Superior temporal gyrus (tissue), 1 donor: ENCODE measurements around the gene C1QA.
A peak's percentile ranks its signal among the peaks of the same experiment; 100 is the strongest.
"Not testable (repeated sequence)": the region's sequence is repeated elsewhere in the genome, so short reads cannot be mapped to it uniquely, and the experiment has no call there.

Source experiments
- DNase-seq: peaks from one replicate; pipeline ENCODE4 v3.0.0-alpha.2; 2016; ENCODE audit errors: extremely low spot score

The C1QA gene

DNA sequence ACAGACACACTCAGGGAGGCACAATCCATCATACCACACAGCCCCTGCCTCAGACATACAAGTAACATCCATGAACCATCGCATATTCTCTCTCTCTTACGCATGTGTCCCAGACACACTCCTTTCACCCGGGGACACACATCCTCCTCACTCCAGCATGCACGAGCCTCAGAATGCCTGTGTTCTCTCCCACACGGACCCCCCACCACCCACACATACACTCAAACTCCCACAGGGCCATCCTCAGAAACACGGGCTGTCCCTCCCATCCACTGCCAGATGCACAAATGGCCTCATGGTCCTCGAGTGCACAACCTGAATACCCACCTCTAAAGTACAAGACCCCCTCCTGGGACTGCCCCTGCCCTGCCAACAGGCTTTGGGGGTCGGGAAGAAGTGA, 4.8 kb downstream of the C1QA start:
- no peak for DNase-seq

DNA sequence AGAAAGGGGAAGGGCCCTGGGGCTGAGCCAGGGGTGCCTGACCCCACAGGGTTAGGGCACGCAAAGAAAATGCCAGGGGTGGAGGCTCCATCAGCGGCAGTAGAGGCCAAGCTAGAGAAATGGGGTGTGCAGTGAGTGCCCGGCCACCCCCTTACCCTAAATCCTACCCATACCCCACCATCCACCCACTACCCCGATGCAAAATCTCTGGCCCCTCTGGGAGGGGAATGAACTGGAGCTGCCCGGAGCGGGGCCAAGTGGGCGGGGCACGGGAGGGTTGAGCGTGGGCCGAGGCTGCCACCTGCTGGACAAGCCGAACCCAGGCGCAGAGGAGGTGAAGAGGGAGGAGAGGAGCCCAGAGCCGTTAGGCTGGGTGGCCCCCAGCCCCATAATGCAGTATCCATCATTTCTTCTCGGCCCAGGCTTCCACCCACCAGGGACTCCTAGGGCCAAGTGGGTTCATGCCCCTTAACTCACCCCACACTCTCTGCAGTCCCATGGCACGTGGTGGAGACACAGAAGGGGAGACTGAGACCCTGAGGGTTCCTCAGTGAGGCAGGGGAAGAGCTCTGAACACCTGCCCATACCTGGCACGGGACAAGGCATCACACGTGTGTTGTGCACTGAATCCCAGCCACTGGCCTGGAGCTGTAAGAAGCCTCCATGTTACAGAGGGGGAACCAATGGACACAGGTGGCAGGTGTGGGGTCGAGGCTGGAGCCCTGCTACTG, 5.6 kb downstream of the C1QA start:
- peak; percentile 79 for DNase-seq

DNA sequence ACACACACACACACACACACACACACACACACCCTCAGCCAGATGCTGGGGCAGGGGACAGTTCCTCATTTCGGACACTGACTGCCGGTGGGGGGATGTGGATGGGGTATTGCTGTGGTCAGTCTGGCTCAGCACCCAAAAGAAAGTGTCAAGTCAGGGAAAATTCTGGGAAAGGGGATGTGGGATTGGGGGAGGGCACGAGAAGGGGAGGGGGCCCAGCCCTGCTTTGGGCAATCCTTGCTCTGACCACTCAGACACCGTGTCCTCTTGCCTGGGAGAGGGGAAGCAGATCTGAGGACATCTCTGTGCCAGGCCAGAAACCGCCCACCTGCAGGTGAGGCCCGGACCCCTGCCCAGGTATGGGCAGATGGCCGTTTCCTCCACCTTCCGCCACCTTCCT, 7.0 kb downstream of the C1QA start, which contains the start of gene C1QC:
Gene C1QC (plus strand): TSS at position 253 of the 400 bp plus-strand sequence. CDS start 391 bp downstream, outside the sequence.
- no peak for DNase-seq

DNA sequence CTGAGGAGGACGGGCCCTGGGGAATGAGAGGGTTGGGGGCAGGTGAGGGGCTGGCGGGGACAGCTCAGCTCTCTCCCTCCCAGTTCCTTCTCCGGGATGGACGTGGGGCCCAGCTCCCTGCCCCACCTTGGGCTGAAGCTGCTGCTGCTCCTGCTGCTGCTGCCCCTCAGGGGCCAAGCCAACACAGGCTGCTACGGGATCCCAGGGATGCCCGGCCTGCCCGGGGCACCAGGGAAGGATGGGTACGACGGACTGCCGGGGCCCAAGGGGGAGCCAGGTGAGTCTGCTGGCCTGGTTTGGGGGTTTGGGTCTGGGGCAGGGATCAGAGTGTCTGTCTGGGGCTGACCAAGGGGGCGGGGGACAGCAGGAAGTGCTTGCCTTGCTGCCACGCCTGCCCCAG, 7.5 kb downstream of the C1QA start:
- no peak for DNase-seq

DNA sequence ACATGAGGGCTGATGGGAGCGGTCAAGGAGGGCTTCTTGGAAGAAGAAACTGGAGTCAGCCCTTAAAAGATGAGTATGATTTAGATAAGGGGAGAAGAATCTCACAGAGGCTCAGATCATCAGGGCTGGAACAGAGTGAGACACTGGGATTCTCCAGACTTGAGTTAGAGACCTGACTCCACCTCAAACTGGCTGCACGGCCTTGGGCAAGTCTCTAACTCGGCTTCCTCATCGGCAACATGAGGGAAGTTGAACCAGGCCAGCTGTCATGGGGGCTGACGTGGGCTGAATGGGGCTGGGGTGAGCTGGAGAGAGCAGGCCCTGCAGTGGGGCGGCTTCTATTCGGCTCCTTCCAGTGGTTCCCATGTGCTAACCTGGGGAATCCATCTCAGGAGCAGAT, 9.5 kb downstream of the C1QA start:
- no peak for DNase-seq

DNA sequence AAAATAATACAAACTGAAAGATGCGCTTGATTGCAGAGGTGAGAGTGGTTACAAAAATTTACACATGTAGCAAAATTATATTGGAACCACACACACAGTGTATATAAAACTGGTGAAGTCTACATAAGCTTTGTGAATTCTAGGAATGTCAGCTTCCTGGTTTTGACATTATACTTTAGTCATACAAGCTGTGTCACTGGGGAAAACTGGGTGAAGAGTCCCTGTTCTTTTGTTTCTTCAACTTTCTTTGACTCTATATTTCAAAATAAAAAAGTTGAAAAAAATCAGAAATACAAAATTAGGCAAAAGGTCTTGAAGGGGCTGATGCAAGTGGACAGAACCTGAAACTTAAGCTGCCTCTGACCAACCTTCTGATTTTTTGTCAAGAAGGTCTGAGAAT, 10.0 kb downstream of the C1QA start:
- DNase-seq = no peak

DNA sequence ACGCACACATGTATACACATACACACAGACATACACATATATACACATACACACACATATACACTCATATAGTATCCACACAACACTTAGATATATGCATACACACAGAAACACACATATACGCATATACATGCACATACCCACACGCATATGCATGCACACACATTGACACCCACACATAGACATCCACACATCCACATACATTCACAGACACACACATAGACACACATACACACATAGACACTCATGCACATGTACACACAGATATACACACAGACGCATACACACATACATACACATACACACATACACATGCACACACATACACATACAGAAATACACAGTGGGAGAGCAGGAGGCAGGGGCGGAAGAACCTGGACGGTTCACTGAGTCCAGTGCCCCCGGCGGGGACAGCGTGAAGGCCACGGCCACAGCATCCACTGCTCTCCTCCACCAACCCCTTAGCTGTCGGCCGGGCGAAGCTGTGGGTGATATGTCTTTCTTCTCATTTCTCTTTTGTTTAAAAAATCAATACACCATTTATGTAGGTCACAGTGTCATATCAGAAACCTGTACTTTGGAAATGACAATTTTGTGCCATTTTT, 13.8 kb downstream of the C1QA start:
- DNase-seq = no peak

DNA sequence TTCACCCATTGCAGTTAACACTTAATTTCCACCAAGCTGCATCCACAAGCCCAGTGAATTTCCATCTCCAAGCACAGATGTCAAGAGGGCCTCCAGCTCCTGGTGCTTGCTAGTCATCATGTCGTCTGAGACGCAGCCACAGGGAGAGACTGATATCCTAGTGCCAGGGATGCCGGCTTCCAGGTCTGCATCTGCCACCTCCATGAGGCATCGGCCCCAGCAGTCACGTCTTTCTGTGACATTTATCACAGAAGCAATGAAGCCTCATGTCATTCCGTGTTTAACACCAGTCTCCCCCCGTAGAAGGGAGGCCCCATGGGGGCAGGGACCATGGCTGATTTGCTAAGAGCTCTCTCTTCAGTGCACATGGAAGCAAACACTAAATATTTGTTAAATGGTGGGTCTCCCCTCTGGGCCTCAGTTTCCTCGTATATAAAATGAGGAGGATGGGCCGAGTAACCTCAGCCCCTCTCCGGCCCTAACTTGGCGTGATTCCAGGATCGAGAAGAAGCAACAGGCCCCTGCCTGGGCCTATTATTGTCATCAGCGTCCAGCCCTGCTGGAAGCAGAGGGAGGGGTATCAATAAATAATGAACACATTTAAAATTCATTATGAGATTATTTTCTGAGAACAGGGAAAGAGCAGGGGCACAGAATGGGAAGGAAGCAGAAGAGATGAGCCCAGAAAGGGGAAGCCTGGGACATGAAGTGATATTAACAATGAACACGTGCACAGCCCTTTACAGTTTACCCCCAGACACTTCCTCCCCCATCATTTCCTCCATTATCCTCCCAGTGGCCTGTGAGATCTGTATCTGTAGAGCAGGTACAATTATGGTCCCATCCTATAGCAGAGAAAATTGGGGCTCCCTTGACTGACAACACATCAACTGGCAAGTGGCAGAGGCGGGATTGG, 15.8 kb downstream of the C1QA start:
- no peak for DNase-seq

DNA sequence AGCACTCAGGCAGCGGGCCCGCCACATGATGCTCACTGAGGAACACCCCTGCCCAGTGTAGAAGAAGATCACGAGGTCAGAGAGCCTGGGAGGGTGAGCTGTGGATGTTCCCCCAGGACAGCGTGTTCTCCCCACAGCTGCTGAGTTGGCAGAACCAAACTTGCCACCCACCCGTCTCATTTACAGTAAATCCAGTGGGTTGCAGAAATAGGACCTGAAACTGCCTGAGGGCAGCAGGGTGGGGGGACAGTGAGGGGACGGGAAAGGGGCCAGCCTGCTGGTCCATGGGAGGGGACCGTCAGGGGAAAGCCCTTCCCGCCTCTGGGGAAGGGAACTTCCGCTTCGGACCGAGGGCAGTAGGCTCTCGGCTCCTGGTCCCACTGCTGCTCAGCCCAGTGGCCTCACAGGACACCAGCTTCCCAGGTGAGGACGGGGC, 16.5 kb downstream of the C1QA start, which contains the start of gene C1QB:
Gene C1QB (plus strand): TSS at position 356 of the 436 bp plus-strand sequence. CDS start 6,227 bp downstream, outside the sequence.
- DNase-seq = no peak

DNA sequence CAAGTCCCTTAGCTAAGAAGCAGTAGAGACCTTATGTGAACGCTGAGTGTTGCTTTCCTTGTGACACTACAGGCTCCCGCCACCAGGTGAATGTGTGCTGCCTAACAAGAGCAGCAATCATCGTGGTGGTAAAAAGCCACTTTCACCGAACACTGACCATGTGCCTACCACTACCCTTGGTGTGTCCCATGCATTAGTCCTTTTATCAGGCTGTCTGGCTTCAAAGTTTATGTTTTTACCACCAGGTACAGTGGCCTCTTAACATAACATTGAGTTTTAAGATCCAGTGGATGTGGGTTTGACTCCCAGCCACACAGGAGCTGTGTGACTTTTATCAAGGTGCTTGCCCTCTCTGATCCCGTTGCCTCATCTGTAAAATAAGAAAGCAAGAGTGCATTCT, 18.3 kb downstream of the C1QA start:
- DNase-seq = no peak

DNA sequence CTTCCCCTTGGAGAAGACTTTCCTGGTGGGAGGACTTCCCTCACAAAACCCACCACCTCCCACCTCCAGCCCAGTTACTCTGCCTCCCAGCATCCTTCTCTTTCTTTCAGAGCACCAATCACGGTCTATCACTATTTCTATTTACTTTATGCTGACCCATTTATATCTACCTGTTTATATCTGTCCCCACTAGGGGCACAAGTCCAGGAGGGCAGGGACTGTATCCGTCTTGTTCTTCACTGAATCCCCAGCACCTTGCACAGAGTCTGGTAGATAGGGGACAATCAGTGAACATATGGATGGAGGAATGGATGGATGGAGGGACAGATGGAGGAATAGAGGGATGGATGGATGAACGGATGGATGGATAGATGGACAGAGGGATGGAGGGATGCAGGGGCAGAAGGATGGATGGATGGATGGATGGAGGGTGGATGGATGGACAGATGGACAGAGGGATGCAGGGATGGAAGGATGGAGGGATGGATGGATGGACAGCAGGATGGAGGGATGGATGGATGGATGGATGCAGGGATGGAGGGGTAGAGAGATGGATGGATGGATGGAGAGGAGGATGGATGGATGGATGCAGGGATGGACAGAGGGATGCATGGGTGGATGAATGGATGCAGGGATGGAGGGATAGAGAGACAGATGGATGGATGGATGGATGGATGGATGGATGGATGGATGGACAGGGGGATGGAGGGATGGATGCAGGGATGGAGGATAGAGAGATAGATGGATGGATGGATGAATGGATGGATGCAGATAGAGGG, 22.1 kb downstream of the C1QA start:
- no peak for DNase-seq

DNA sequence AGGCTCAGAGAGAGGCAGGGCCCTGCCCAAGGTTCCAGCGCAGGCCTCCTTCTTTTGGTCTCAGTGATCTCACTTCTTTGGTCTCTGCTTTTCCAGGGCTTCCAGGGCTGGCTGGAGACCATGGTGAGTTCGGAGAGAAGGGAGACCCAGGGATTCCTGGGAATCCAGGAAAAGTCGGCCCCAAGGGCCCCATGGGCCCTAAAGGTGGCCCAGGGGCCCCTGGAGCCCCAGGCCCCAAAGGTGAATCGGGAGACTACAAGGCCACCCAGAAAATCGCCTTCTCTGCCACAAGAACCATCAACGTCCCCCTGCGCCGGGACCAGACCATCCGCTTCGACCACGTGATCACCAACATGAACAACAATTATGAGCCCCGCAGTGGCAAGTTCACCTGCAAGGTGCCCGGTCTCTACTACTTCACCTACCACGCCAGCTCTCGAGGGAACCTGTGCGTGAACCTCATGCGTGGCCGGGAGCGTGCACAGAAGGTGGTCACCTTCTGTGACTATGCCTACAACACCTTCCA, 24.4 kb downstream of the C1QA start:
- DNase-seq = no peak

DNA sequence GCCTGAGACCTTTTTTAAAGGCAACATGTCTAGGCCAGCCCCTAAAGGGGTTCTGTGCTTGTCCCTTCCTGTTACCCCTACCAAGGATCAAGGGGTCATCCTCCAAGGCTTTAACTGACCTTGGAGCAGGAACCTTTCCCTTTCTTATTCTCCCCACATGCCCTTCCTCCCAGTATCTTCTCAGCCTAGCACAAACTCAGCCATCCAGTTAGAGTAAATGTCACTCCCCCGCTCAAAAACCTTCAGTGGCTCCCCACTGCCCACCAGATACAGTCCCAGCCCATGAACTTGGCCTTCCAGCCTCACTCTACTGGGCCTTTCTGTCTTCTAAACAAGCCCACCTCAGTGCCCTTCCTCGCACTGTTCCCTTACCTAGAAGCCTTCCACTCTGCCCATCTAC, 25.5 kb downstream of the C1QA start:
- no peak for DNase-seq

DNA sequence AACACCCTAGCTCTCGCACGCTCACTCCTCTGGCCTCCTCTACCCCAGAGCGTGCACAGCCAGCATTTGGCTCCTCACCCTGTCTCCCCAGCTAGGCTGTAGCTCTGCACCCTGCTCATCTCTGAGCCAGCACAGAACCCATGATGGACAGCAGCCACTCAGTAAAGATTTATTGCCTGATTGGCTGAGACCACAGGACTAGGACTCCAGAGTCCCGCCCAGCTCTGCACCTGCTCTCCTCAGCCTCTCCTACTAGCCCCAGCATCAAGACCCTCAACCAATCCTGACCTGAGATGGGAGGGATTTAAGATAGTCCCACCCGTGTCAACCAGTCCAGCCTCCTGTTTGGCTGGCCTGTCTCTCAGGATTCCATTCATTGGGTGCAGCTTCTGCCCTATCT, 25.9 kb downstream of the C1QA start:
- DNase-seq = no peak

DNA sequence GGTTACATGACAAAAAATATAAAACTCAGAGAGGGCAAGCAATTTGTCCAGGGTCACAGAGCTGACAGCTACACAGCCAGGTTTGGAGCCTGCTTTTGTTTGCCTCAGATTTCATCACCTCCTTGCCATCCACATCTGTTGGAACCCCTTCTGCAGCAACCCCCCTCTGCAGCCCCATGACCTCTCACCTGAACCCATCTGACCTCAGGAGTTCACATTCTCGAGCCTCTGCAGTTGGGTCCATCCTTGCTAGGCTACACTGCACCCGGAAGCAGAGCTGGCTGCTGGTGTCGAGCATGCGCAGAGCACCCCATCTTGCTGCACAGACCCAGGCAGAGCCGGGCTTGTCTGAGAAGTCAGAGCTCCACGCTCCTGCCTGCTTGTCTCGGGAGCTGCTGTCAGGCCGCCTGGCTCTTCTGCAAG, 26.6 kb downstream of the C1QA start:
- DNase-seq = no peak

DNA sequence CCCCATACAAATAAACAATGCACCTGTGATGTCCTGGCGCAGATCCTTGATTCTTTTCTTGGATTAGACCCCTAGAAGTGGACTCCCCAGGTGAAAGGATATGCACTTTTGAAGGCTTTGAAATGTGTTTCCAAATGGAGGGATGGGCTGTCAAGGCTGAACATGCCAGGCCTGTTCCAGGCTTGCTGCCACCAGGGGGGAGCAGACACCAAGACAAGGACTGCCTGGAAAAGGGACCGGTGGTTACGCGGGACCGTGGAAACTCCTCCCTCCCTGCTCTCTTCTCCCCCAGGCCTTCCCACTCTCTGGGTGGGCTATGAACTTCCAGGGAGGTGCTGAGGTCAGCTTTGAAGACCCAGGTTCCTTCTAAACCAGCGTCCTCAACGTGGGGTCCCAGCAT, 29.3 kb downstream of the C1QA start:
- DNase-seq = no peak

DNA sequence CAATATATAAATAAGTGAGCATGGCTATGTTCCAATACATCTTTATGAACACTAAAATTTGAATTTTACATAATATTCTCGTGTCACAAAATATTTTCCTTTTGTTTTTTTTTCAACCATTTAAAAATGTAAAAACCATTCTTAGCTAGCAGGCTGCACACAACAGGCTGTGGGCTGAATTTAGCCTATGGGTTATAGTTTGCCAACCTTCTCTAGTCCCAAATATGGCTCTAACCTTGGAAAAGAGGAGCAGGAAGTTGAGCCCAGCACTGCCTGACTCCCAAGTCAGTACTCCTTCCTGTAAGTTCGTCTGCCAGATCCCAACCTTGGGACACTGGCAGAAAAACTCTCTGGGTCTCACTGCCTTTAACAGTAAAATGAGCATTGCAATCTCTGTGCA, 30.0 kb downstream of the C1QA start:
- no peak for DNase-seq

DNA sequence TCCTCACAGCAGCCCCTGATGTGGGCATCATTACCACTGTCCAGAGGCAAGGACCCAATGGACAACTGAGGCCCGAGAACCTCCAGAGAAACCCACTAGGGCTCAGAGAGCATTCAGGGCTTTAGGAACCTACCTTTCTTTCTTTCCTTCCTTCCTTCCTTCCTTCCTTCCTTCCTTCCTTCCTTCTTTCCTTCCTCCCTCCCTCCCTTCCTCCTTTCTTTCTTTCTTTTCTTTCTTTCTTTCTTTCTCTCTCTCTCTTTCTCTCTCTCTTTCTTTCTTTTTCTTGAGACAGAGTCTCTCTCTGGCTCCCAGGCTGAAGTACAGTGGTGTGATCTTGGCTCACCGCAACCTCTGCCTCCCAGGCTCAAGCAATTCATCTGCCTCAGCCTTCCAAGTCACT, 32.4 kb downstream of the C1QA start:
- not testable (repeated sequence) for DNase-seq

DNA sequence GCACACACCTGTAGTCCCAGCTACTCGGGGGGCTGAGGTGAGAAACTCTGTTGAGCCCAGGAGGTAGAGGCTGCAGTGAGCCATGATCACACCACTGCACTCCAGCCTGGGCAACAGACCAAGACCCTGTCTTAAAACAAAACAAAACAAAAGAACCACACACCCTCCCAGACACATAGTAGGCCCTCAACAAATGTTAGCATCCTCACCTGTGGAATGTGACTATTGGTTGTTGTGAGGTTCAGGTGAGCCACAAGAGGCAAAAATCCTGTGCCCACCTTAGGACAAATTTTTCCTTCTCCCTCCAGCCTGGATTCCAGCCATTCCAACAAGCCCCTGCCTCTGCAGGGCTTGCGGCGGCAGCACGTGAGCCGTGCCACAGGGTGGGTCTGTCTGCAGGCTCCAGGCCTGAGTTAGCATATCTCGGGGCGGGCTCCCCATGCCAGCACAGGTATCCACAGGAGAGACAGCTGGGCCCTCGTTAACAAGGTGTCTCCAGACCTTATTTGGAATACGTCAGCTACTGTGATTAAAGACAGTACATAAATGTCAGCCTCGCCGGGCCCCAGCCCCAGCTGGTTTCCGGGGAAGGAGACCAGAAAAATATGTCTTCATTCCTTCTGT, 34.0 kb downstream of the C1QA start:
- no peak for DNase-seq

DNA sequence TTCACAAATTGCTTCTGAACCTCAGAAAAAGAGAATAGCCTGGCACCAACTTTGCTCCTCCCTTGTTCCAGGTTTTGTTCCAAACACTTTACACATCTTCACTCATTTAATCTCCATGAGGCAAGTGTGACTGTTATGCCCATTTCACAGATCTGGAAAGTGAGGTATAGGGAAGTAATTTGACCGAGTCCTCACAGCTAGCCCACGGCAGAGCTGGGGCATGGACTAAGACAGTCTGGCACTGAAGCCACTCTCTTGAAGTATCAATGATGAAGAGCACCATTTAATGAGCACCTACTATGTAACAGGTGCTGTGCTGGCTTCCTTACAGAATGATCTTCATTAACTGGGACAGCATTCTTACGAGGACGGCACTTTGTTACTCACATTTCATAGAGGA, 35.6 kb downstream of the C1QA start:
- no peak for DNase-seq
